HG03342 (cell line): ENCODE results near the gene FLNC.

Experiments used
- ATAC-seq: cut with Tn5 transposase; IDR thresholded peaks from one replicate; pipeline ENCODE4 v1.9.1; 2021; ENCODE audit warnings: mild to moderate bottlenecking, moderate library complexity; ENCODE audit not compliant: unreplicated experiment

FLNC gene

GRCh38 chr7:128862571-128863432 lies 32.6 kb downstream of the FLNC start, which contains the start of gene ATP6V1F:
ATP6V1F (plus strand) TSS chr7:128862856; CDS start chr7:128862905, 49 bp downstream.
- ATAC-seq: peak; percentile 83

GRCh38 chr7:128863433-128863989 lies 33.3 kb downstream of the FLNC start:
- ATAC-seq: peak; percentile 40

- no peak for ATAC-seq
Measured at GRCh38 chr7:128865303-128865702, 35.1 kb downstream of the FLNC start.

GRCh38 chr7:128865996-128866877 lies 36.0 kb downstream of the FLNC start:
- no peak for ATAC-seq

- ATAC-seq: no peak
Measured at GRCh38 chr7:128867241-128867640, 37.0 kb downstream of the FLNC start.

GRCh38 chr7:128867842-128868623 lies 37.8 kb downstream of the FLNC start:
- no peak for ATAC-seq

GRCh38 chr7:128868624-128869137 lies 38.5 kb downstream of the FLNC start:
- ATAC-seq: no peak

- ATAC-seq: peak; percentile 75
Measured at GRCh38 chr7:128869138-128869943, 39.1 kb downstream of the FLNC start.

GRCh38 chr7:128869944-128870285 lies 39.7 kb downstream of the FLNC start:
- ATAC-seq: peak; percentile 14

GRCh38 chr7:128871050-128871449 lies 40.8 kb downstream of the FLNC start:
- no peak for ATAC-seq

GRCh38 chr7:128872394-128872824 lies 42.2 kb downstream of the FLNC start:
- ATAC-seq: no peak

- ATAC-seq: no peak
Measured at GRCh38 chr7:128873234-128873633, 43.0 kb downstream of the FLNC start.

GRCh38 chr7:128874140-128875031 lies 44.2 kb downstream of the FLNC start:
- no peak for ATAC-seq

- no peak for ATAC-seq
Measured at GRCh38 chr7:128875523-128875948, 45.3 kb downstream of the FLNC start.

- no peak for ATAC-seq
Measured at GRCh38 chr7:128876127-128876526, 45.9 kb downstream of the FLNC start.

GRCh38 chr7:128876586-128876977 lies 46.4 kb downstream of the FLNC start:
- no peak for ATAC-seq

- no peak for ATAC-seq
Measured at GRCh38 chr7:128876978-128877755, 47.0 kb downstream of the FLNC start.

GRCh38 chr7:128877756-128878120 lies 47.5 kb downstream of the FLNC start:
- no peak for ATAC-seq
